HepG2 (cell line): ENCODE measurements around the gene MRPL28.
"Not testable (repeated sequence)": the region's sequence is repeated elsewhere in the genome, so short reads cannot be mapped to it uniquely, and the experiment has no call there.

Source experiments
- CREM ChIP-seq, 2 experiments: sonication (generic) in 1 of 2; formaldehyde crosslinking in 1 of 2; IDR thresholded peaks; 2 replicates each; pipeline versions ENCODE4 v1.4.0 to v1.6.1; 2016 to 2020; ENCODE audit warnings: antibody characterized with exemption in 1 of 2, mild to moderate bottlenecking in 1 of 2, missing genetic modification reagents in 1 of 2
- CTCF ChIP-seq: sonication (generic); formaldehyde crosslinking; IDR thresholded peaks from 2 replicates; pipeline ENCODE4 v1.5.0; 2020; ENCODE audit warnings: mild to moderate bottlenecking, missing genetic modification reagents, moderate library complexity
- FOSL2 ChIP-seq: sonication (generic); formaldehyde crosslinking; IDR thresholded peaks from 2 replicates; pipeline ENCODE4 v1.4.0; 2020; ENCODE audit warnings: missing genetic modification reagents
- JUN ChIP-seq: sonication (generic); formaldehyde crosslinking; IDR thresholded peaks from 2 replicates; pipeline ENCODE4 v1.4.0; 2020; ENCODE audit warnings: mild to moderate bottlenecking, missing genetic modification reagents
- MXI1 ChIP-seq: IDR thresholded peaks from 3 replicates; pipeline ENCODE4 v1.6.1; 2012; ENCODE audit warnings: low read depth, low read length, inconsistent platforms, borderline replicate concordance
- NFYB ChIP-seq: sonication (generic); formaldehyde crosslinking; IDR thresholded peaks from 2 replicates; pipeline ENCODE4 v1.4.0; 2020; ENCODE audit warnings: missing genetic modification reagents
- POLR2AphosphoS5 ChIP-seq: IDR thresholded peaks from 2 replicates; pipeline ENCODE4 v1.6.1; 2012; ENCODE audit warnings: low read depth, low read length
- SIX4 ChIP-seq: sonication (generic); formaldehyde crosslinking; IDR thresholded peaks from 2 replicates; pipeline ENCODE4 v1.4.0; 2020; ENCODE audit warnings: missing genetic modification reagents
- ZBTB1 ChIP-seq: sonication (generic); formaldehyde crosslinking; IDR thresholded peaks from 2 replicates; pipeline ENCODE4 v1.4.0; 2020; ENCODE audit warnings: missing genetic modification reagents, borderline replicate concordance
- ZNF274 ChIP-seq: sonication (generic); formaldehyde crosslinking; IDR thresholded peaks from 2 replicates; pipeline ENCODE4 v1.5.1; 2020; ENCODE audit warnings: mild to moderate bottlenecking, missing genetic modification reagents

GRCh38 chr16:378113-378820, 7.9 kb upstream of the MRPL28 start:
- TF ChIP-seq POLR2AphosphoS5; ZNF274 (CRISPR knock-in tag); SIX4; CREM (IDR thresholded peaks at IDR 0.05); CREM (CRISPR knock-in tag; IDR thresholded peaks at IDR 0.05); CTCF (CRISPR knock-in tag); JUN; FOSL2 (CRISPR knock-in tag); NFYB; MXI1; ZBTB1 (CRISPR knock-in tag): not testable (repeated sequence)
